Right cardiac atrium (tissue), 5 donors: ENCODE measurements around the gene RTN4R. TPM values are rescaled to one million over a fixed set of nuclear protein-coding genes. Genes with fewer than 3 reads are reported as not detected.

ENCODE experiments used
- microRNA-seq, 2 donors: library from miRNA; unstranded; fragments of <30 nt; microRNA quantifications; one replicate each; pipeline ENCODE4 v1.2.0, GENCODE V29; 2020 to 2021
- polyA plus RNA-seq: library from polyadenylated mRNA; stranded (reverse); fragments of 200-250 nt; gene quantifications from one replicate; pipeline ENCODE4 v1.2.3, GENCODE V29; 2013
- total RNA-seq, 4 donors: library from RNA; stranded (reverse); fragmentation: NEBNext Ultra II Directional; extraction: Animal tissue kit (Norgen Biotek cat#: 25700); gene quantifications; one replicate each; pipeline ENCODE4 v1.2.1, GENCODE V29; 2021
- donor health status: healthy with polysubstance abuse.
- donor health status: DM: no; HTN: yes; CAD: no.
- donor health status: DM: no; HTN: no; CAD: no.
- donor health status: DM: no; HTN: yes; CAD: no; lungs with severe emphysema.
- donor health status: DM: yes; HTN: yes; CAD: no.

Gene RTN4R
- total and polyA plus RNA-seq, 5 donors: 0.56 to 1.9 (median 1.1) TPM

Small RNA genes lying within 50 kb of the gene (microRNA-seq; reads per million reads assigned to microRNA genes)
- 0 reads per million in 2 donors for gene MIR1286

Other genes starting within 250 kb of the RTN4R start
- 10 to 100 TPM; 61.1 to 70.4 (median 67.3) TPM for gene TANGO2, start 247.2 kb downstream of the RTN4R start, total RNA-seq
- 64.9 TPM for gene TANGO2, start 247.2 kb downstream of the RTN4R start, polyA plus RNA-seq
- 10 to 100 TPM; 15.5 to 18.6 (median 17.0) TPM for gene DGCR8, start 188.1 kb downstream of the RTN4R start, total RNA-seq
- 11.2 TPM for gene DGCR8, start 188.1 kb downstream of the RTN4R start, polyA plus RNA-seq
- 10 to 100 TPM; 32.5 to 46.8 (median 39.5) TPM for gene RANBP1, start 152.2 kb downstream of the RTN4R start, total RNA-seq
- gene RANBP1, start 152.2 kb downstream of the RTN4R start, polyA plus RNA-seq: 33.3 TPM
- 10 to 100 TPM; 23.1 to 32.0 (median 29.7) TPM for gene TRMT2A, start 151.1 kb downstream of the RTN4R start, total RNA-seq
- 23.1 TPM for gene TRMT2A, start 151.1 kb downstream of the RTN4R start, polyA plus RNA-seq
- 10 to 100 TPM; 49.1 to 64.7 (median 55.7) TPM for gene ZDHHC8, start 136.5 kb downstream of the RTN4R start, total RNA-seq
- 34.2 TPM for gene ZDHHC8, start 136.5 kb downstream of the RTN4R start, polyA plus RNA-seq
- under 1 TPM; 0.22 to 0.83 (median 0.39) TPM for gene CCDC188, start 117.3 kb downstream of the RTN4R start, total RNA-seq
- 0.54 TPM for gene CCDC188, start 117.3 kb downstream of the RTN4R start, polyA plus RNA-seq
- 10 to 100 TPM; 40.0 to 58.3 (median 49.2) TPM for gene DGCR6L, start 51.7 kb upstream of the RTN4R start, total RNA-seq
- 88.9 TPM for gene DGCR6L, start 51.7 kb upstream of the RTN4R start, polyA plus RNA-seq
- 1 to 10 TPM; 5.4 to 6.5 (median 6.1) TPM for gene ZNF74, start 125.8 kb upstream of the RTN4R start, total RNA-seq
- gene ZNF74, start 125.8 kb upstream of the RTN4R start, polyA plus RNA-seq: 3.5 TPM
- gene SCARF2, start 169.5 kb upstream of the RTN4R start, total RNA-seq: 1 to 10 TPM; 4.6 to 7.1 (median 4.9) TPM
- gene SCARF2, start 169.5 kb upstream of the RTN4R start, polyA plus RNA-seq: 2.9 TPM
- 10 to 100 TPM; 17.9 to 25.8 (median 20.6) TPM for gene KLHL22, start 227.5 kb upstream of the RTN4R start, total RNA-seq
- 19.1 TPM for gene KLHL22, start 227.5 kb upstream of the RTN4R start, polyA plus RNA-seq
- gene MED15, start 239.3 kb upstream of the RTN4R start, total RNA-seq: 10 to 100 TPM; 47.3 to 53.4 (median 50.1) TPM
- gene MED15, start 239.3 kb upstream of the RTN4R start, polyA plus RNA-seq: 30.9 TPM